GM23338 (cell line): ENCODE measurements around the gene IQGAP2. TPM values are rescaled to one million over a fixed set of nuclear protein-coding genes. Genes with fewer than 3 reads are reported as not detected.

Experiments used
- ATAC-seq: fragments of 200-7000 bp; cut with Tn5 transposase; 3 replicates; pipeline ENCODE4 v1.9.1; 2020
- DNase-seq: peaks from one replicate; pipeline ENCODE4 v3.0.0-alpha.2; 2015; ENCODE audit warnings: low spot score
- H2AFZ ChIP-seq: fragments of 200-600 bp; sonication (generic); 2 replicates; pipeline ENCODE4 v1.8.0; 2016; ENCODE audit warnings: antibody characterized with exemption, mild to moderate bottlenecking, moderate library complexity
- H3F3A ChIP-seq: fragments of 200-600 bp; sonication (generic); replicated peaks from 2 replicates; pipeline ENCODE4 v1.8.0; 2017; ENCODE audit warnings: antibody characterized with exemption, mixed run types, low read depth
- H3K27ac ChIP-seq: fragments of 200-600 bp; sonication (generic); 2 replicates; pipeline ENCODE4 v1.6.1; 2016; ENCODE audit warnings: low read depth
- H3K27me3 ChIP-seq: fragments of 200-600 bp; sonication (generic); 2 replicates; pipeline ENCODE4 v1.8.0; 2016; ENCODE audit warnings: mild to moderate bottlenecking, mixed run types, moderate library complexity; ENCODE audit not compliant: insufficient read depth
- H3K36me3 ChIP-seq: fragments of 200-600 bp; sonication (generic); 2 replicates; pipeline ENCODE4 v1.8.0; 2016; ENCODE audit warnings: mild to moderate bottlenecking; ENCODE audit not compliant: insufficient read depth
- H3K4me1 ChIP-seq: fragments of 200-600 bp; sonication (generic); 2 replicates; pipeline ENCODE4 v1.8.0; 2016; ENCODE audit warnings: mild to moderate bottlenecking, moderate library complexity; ENCODE audit not compliant: insufficient read depth
- H3K4me2 ChIP-seq: fragments of 200-600 bp; sonication (generic); 2 replicates; pipeline ENCODE4 v1.7.1; 2017; ENCODE audit warnings: mixed run types
- H3K4me3 ChIP-seq: fragments of 200-600 bp; sonication (generic); 2 replicates; pipeline ENCODE4 v1.6.1; 2016; ENCODE audit warnings: mixed run types
- H3K79me2 ChIP-seq: fragments of 200-600 bp; sonication (generic); replicated peaks from 2 replicates; pipeline ENCODE4 v1.8.0; 2017; ENCODE audit warnings: mild to moderate bottlenecking; ENCODE audit not compliant: insufficient read depth
- H3K9me2 ChIP-seq: fragments of 200-600 bp; sonication (generic); 2 replicates; pipeline ENCODE4 v1.8.0; 2017; ENCODE audit not compliant: insufficient read depth
- H4K20me1 ChIP-seq: fragments of 200-600 bp; sonication (generic); replicated peaks from 2 replicates; pipeline ENCODE4 v1.8.0; 2017; ENCODE audit warnings: mild to moderate bottlenecking; ENCODE audit not compliant: insufficient read depth
- H3K27ac Mint-ChIP-seq: 2 replicates; pipeline ENCODE4 v1.8.0; 2020; ENCODE audit warnings: inconsistent platforms, mild to moderate bottlenecking, moderate library complexity, mixed read lengths
- H3K27me3 Mint-ChIP-seq: 3 replicates; pipeline ENCODE4 v1.8.0; 2022; ENCODE audit warnings: low read depth, mild to moderate bottlenecking, moderate library complexity, mixed read lengths, inconsistent platforms; ENCODE audit not compliant: insufficient read depth, poor library complexity
- H3K36me3 Mint-ChIP-seq: 3 replicates; pipeline ENCODE4 v1.8.0; 2021; ENCODE audit warnings: low read depth, mild to moderate bottlenecking, inconsistent platforms, moderate library complexity, mixed read lengths
- H3K4me1 Mint-ChIP-seq: 3 replicates; pipeline ENCODE4 v1.8.0; 2020; ENCODE audit warnings: mild to moderate bottlenecking, inconsistent platforms, mixed read lengths
- H3K4me3 Mint-ChIP-seq: 3 replicates; pipeline ENCODE4 v1.8.0; 2021; ENCODE audit warnings: moderate library complexity, mild to moderate bottlenecking, inconsistent platforms, mixed read lengths
- H3K9me3 Mint-ChIP-seq: 3 replicates; pipeline ENCODE4 v1.8.0; 2020; ENCODE audit warnings: moderate library complexity, mild to moderate bottlenecking, inconsistent platforms, mixed read lengths
- CREB1 ChIP-seq: fragments of 250-450 bp; sonication (Bioruptor Pico); IDR thresholded peaks from 2 replicates; pipeline ENCODE4 v1.5.0; 2020; ENCODE audit warnings: low read depth, mild to moderate bottlenecking, moderate library complexity
- CTCF ChIP-seq, 2 experiments: fragments of 200-600 bp in 1 of 2; sonication (generic) in 1 of 2; conservative IDR thresholded peaks; 2 replicates each; pipeline versions ENCODE4 v1.5.1 to v1.6.1; 2016 to 2017; ENCODE audit warnings: antibody characterized with exemption in 2 of 2, low read depth in 2 of 2, mild to moderate bottlenecking in 2 of 2, moderate library complexity in 1 of 2
- ETS1 ChIP-seq: IDR thresholded peaks from 2 replicates; pipeline ENCODE4 v1.6.1; 2016; ENCODE audit warnings: antibody characterized with exemption
- EZH2 ChIP-seq: fragments of 200-600 bp; sonication (generic); IDR thresholded peaks from one replicate; pipeline ENCODE4 v1.8.0; 2017; ENCODE audit warnings: antibody characterized with exemption, mild to moderate bottlenecking, low read depth; ENCODE audit not compliant: unreplicated experiment
- EZH2phosphoT487 ChIP-seq: fragments of 200-600 bp; sonication (generic); IDR thresholded peaks from one replicate; pipeline ENCODE4 v1.8.1; 2018; ENCODE audit warnings: antibody characterized with exemption; ENCODE audit not compliant: unreplicated experiment
- JUNB ChIP-seq: IDR thresholded peaks from one replicate; pipeline ENCODE4 v1.6.1; 2016; ENCODE audit warnings: antibody characterized with exemption; ENCODE audit not compliant: unreplicated experiment
- NANOG ChIP-seq: IDR thresholded peaks from 2 replicates; pipeline ENCODE4 v1.6.1; 2016; ENCODE audit warnings: antibody characterized with exemption, borderline replicate concordance
- POLR2AphosphoS5 ChIP-seq: IDR thresholded peaks from 2 replicates; pipeline ENCODE4 v1.6.1; 2016; ENCODE audit warnings: antibody characterized with exemption, low read depth
- REST ChIP-seq: IDR thresholded peaks from one replicate; pipeline ENCODE4 v1.6.1; 2018; ENCODE audit warnings: antibody characterized with exemption; ENCODE audit not compliant: unreplicated experiment
- STAT1 ChIP-seq: IDR thresholded peaks from one replicate; pipeline ENCODE4 v1.6.1; 2016; ENCODE audit warnings: antibody characterized with exemption; ENCODE audit not compliant: unreplicated experiment
- ZNF114 ChIP-seq: fragments of 250-450 bp; sonication (Bioruptor Pico); IDR thresholded peaks from 2 replicates; pipeline ENCODE4 v1.5.0; 2020; ENCODE audit warnings: mild to moderate bottlenecking, moderate library complexity
- ZNF331 ChIP-seq: fragments of 250-450 bp; sonication (Bioruptor Pico); IDR thresholded peaks from 2 replicates; pipeline ENCODE4 v1.5.0; 2020; ENCODE audit warnings: low read depth, mild to moderate bottlenecking, moderate library complexity
- ZNF462 ChIP-seq: fragments of 250-450 bp; sonication (Bioruptor Pico); IDR thresholded peaks from 2 replicates; pipeline ENCODE4 v1.5.0; 2020; ENCODE audit warnings: mild to moderate bottlenecking, moderate library complexity
- polyA plus RNA-seq: library from polyadenylated mRNA; unstranded; fragments of >200 nt; fragmentation: Nextera tagmentation; extraction: Ambion mirVana; gene quantifications from 2 replicates; pipeline ENCODE4 v1.2.1, GENCODE V29; 2016
- total RNA-seq: library from RNA; depleted of rRNA; stranded (reverse); fragments of >200 nt; shearing (Covaris generic); gene quantifications from 2 replicates; pipeline ENCODE4 v1.2.3, GENCODE V29; 2014

Gene IQGAP2
- total and polyA plus RNA-seq, 2 experiments from 2014 or later, result 60.0 to 86.5 TPM

- Mint-ChIP-seq H3K4me3 (no peak overlapping the region), H3K4me1 (peaks cover 27% of the 10 kb centered on the region), H3K9me3 (peaks cover 23% of the 10 kb centered on the region), H3K27ac (no peak overlapping the region), H3K36me3 (peaks cover 19% of the 10 kb centered on the region), H3K27me3 (peaks cover 4% of the 10 kb centered on the region)
- Histone ChIP-seq H3F3A (no peaks in the 10 kb centered on the region), H3K27ac (no peak overlapping the region), H3K9me2 (no peaks in the 10 kb centered on the region), H3K4me1 (peaks cover 11% of the 10 kb centered on the region), H3K79me2 (peaks cover 17% of the 10 kb centered on the region; the same call in 1 of the 2 replicates), H3K36me3 (no peaks in the 10 kb centered on the region), H4K20me1 (no peaks in the 10 kb centered on the region), H3K4me3 (no peak overlapping the region), H3K27me3 (no peaks in the 10 kb centered on the region), H2AFZ (no peak overlapping the region), H3K4me2 (no peak overlapping the region)
- no peak for TF ChIP-seq JUNB
- no peak for TF ChIP-seq EZH2phosphoT487
- TF ChIP-seq CREB1, result no peak
- TF ChIP-seq POLR2AphosphoS5, result no peak
- TF ChIP-seq ZNF114 (CRISPR knock-in tag), result no peak
- no peak for TF ChIP-seq CTCF (conservative IDR thresholded peaks at IDR 0.05; ENCODE audit: low read depth in 2 of 2)
- TF ChIP-seq ZNF462 (CRISPR knock-in tag), result no peak
- TF ChIP-seq ETS1, result no peak
- TF ChIP-seq NANOG, result no peak
- no peak for TF ChIP-seq REST
- no peak for TF ChIP-seq ZNF331 (CRISPR knock-in tag)
- no peak for TF ChIP-seq EZH2
- no peak for TF ChIP-seq STAT1
- ATAC-seq, result no peak
- no peak for DNase-seq
Measured at GRCh38 chr5:76547891-76548524, 144.9 kb downstream of the IQGAP2 start.
